Measurements from ENCODE around the gene TMF1. TPM values are rescaled to one million over a fixed set of nuclear protein-coding genes. Genes with fewer than 3 reads are reported as not detected.
A peak's percentile ranks its signal among the peaks of the same experiment; 100 is the strongest.

TMF1 gene
- total RNA-seq, 2 donors from 2014 or later, result 32.2 to 41.9 TPM

GRCh38 chr3:68974711-68975110, 77.4 kb downstream of the TMF1 start:
- H3K36me3 Mint-ChIP-seq (ENCODE audit: insufficient read depth in 2 of 2), result peaks cover 0 to 3% of the 10 kb centered on the region in 2 donors
- H3K9me3 Mint-ChIP-seq, result no peaks in the 10 kb centered on the region
- H3K27me3 Mint-ChIP-seq (ENCODE audit: low read depth), result peaks cover 6% of the 10 kb centered on the region
- no peak for DNase-seq
- no peak overlapping the region for H3K27ac Mint-ChIP-seq
- H3K4me3 Mint-ChIP-seq, result no peak overlapping the region
- H3K4me1 Mint-ChIP-seq (ENCODE audit: low read depth), result no peaks in the 10 kb centered on the region
- ATAC-seq (replicated peaks in 1 of 2), result no peak

- ATAC-seq (replicated peaks in 1 of 2), result no peak
- H3K27ac Mint-ChIP-seq, result no peak overlapping the region
Measured at GRCh38 chr3:68973639-68974038, 78.5 kb downstream of the TMF1 start.

GRCh38 chr3:68972358-68972979, 79.7 kb downstream of the TMF1 start:
- Mint-ChIP-seq H3K9me3 (no peaks in the 10 kb centered on the region), H3K27ac (no peak overlapping the region), H3K4me1 (ENCODE audit: low read depth) (no peaks in the 10 kb centered on the region), H3K27me3 (ENCODE audit: low read depth) (peaks cover 13% of the 10 kb centered on the region), H3K4me3 (no peak overlapping the region), H3K36me3 (ENCODE audit: insufficient read depth in 2 of 2) (no peaks in the 10 kb centered on the region)
- peak; percentile 46 to 61 for DNase-seq
- ATAC-seq (replicated peaks in 1 of 2), result peak; percentile 67 to 74

More at GRCh38 chr3:68973639-68974038, 78.5 kb downstream of the TMF1 start:
- peaks cover 0 to 3% of the 10 kb centered on the region in 2 donors for H3K36me3 Mint-ChIP-seq (ENCODE audit: insufficient read depth in 2 of 2)
- peaks cover 13% of the 10 kb centered on the region for H3K27me3 Mint-ChIP-seq (ENCODE audit: low read depth)
- no peak for DNase-seq
- H3K9me3 Mint-ChIP-seq, result no peaks in the 10 kb centered on the region
- no peak overlapping the region for H3K4me3 Mint-ChIP-seq
- no peaks in the 10 kb centered on the region for H3K4me1 Mint-ChIP-seq (ENCODE audit: low read depth)

Other genes starting within 250 kb of the TMF1 start
- gene TAFA4, start 119.8 kb downstream of the TMF1 start, total RNA-seq, result not detected
- 10 to 100 TPM; 16.8 to 23.7 TPM for gene EOGT, start 38.6 kb downstream of the TMF1 start, total RNA-seq
- 10 to 100 TPM; 81.5 to 95.3 TPM for gene UBA3, start 28.0 kb upstream of the TMF1 start, total RNA-seq
- 100 to 1,000 TPM in 1 of 2 donors, 10 to 100 TPM in 1; 93.1 to 106 TPM for gene ARL6IP5, start 32.6 kb upstream of the TMF1 start, total RNA-seq
- not detected for gene LMOD3, start 70.3 kb upstream of the TMF1 start, total RNA-seq

Measured in activated T-cell treated with anti-CD3 and anti-CD28 coated beads, Interleukin-2, amount 50 U/mL, for 72 hours (primary cell).